Skeletal muscle satellite cell (primary cell): ENCODE data around the gene MADD.
"Not testable (repeated sequence)": the region's sequence is repeated elsewhere in the genome, so short reads cannot be mapped to it uniquely, and the experiment has no call there.

Source experiments
- H3K27me3 ChIP-seq: 2 replicates; pipeline ENCODE4 v1.7.0; 2013; ENCODE audit warnings: low read length; ENCODE audit not compliant: control insufficient read depth, insufficient read depth
- H3K36me3 ChIP-seq: 2 replicates; pipeline ENCODE4 v1.7.0; 2013; ENCODE audit warnings: mild to moderate bottlenecking, control low read depth, low read length; ENCODE audit not compliant: insufficient read depth
- H3K4me1 ChIP-seq: 2 replicates; pipeline ENCODE4 v1.7.0; 2013; ENCODE audit warnings: low read length; ENCODE audit not compliant: control insufficient read depth, insufficient read depth
- H3K4me2 ChIP-seq: 2 replicates; pipeline ENCODE4 v1.7.0; 2013; ENCODE audit warnings: mild to moderate bottlenecking, low read length
- H3K4me3 ChIP-seq: 2 replicates; pipeline ENCODE4 v1.7.0; 2013; ENCODE audit warnings: low read length
- H3K9ac ChIP-seq: 2 replicates; pipeline ENCODE4 v1.7.0; 2013; ENCODE audit warnings: mild to moderate bottlenecking, low read depth, low read length, moderate library complexity
- H3K9me3 ChIP-seq: replicated peaks from 2 replicates; pipeline ENCODE4 v1.7.0; 2013; ENCODE audit warnings: mild to moderate bottlenecking, control low read depth, low read length

The MADD gene

GRCh38 chr11:47328449-47329390 lies 58.8 kb downstream of the MADD start:
- Histone ChIP-seq H3K4me1 (no peaks in the 10 kb centered on the region), H3K9ac (no peak overlapping the region), H3K36me3 (peaks cover 24% of the 10 kb centered on the region), H3K9me3 (no peaks in the 10 kb centered on the region), H3K4me2 (no peak overlapping the region), H3K27me3 (no peaks in the 10 kb centered on the region), H3K4me3 (no peak overlapping the region)

GRCh38 chr11:47329431-47329986 lies 59.6 kb downstream of the MADD start:
- Histone ChIP-seq H3K36me3 (peaks cover 24% of the 10 kb centered on the region), H3K4me2 (no peak overlapping the region), H3K27me3 (no peaks in the 10 kb centered on the region), H3K9me3 (no peaks in the 10 kb centered on the region), H3K4me3 (no peak overlapping the region), H3K9ac (no peak overlapping the region), H3K4me1 (no peaks in the 10 kb centered on the region)

- H3K4me3 ChIP-seq = no peak overlapping the region
- H3K36me3 ChIP-seq = peaks cover 24% of the 10 kb centered on the region
- H3K4me2 ChIP-seq = no peak overlapping the region
- H3K9ac ChIP-seq = no peak overlapping the region
- no peaks in the 10 kb centered on the region for H3K9me3 ChIP-seq
- H3K4me1 ChIP-seq = no peaks in the 10 kb centered on the region
- no peaks in the 10 kb centered on the region for H3K27me3 ChIP-seq
Measured at GRCh38 chr11:47329987-47330931, 60.3 kb downstream of the MADD start.

- Histone ChIP-seq H3K9me3 (no peaks in the 10 kb centered on the region), H3K4me3 (no peak overlapping the region), H3K27me3 (no peaks in the 10 kb centered on the region), H3K9ac (no peak overlapping the region), H3K4me1 (no peaks in the 10 kb centered on the region), H3K4me2 (no peak overlapping the region), H3K36me3 (peaks cover 22% of the 10 kb centered on the region)
Measured at GRCh38 chr11:47331454-47332302, 61.7 kb downstream of the MADD start.

GRCh38 chr11:47332303-47332711 lies 62.4 kb downstream of the MADD start:
- H3K36me3 ChIP-seq = peaks cover 19% of the 10 kb centered on the region
- H3K9ac ChIP-seq = no peak overlapping the region

GRCh38 chr11:47332791-47333525 lies 63.0 kb downstream of the MADD start:
- H3K4me1 ChIP-seq = no peaks in the 10 kb centered on the region
- H3K36me3 ChIP-seq = peaks cover 17% of the 10 kb centered on the region
- no peak overlapping the region for H3K4me2 ChIP-seq
- no peak overlapping the region for H3K9ac ChIP-seq
- H3K27me3 ChIP-seq = no peaks in the 10 kb centered on the region
- no peaks in the 10 kb centered on the region for H3K9me3 ChIP-seq
- H3K4me3 ChIP-seq = no peak overlapping the region

More at GRCh38 chr11:47332303-47332711, 62.4 kb downstream of the MADD start:
- no peaks in the 10 kb centered on the region for H3K4me1 ChIP-seq
- H3K4me2 ChIP-seq = no peak overlapping the region
- no peak overlapping the region for H3K4me3 ChIP-seq
- no peaks in the 10 kb centered on the region for H3K27me3 ChIP-seq
- no peaks in the 10 kb centered on the region for H3K9me3 ChIP-seq

- H3K4me2 ChIP-seq = no peak overlapping the region
- peaks cover 14% of the 10 kb centered on the region for H3K36me3 ChIP-seq
- no peaks in the 10 kb centered on the region for H3K9me3 ChIP-seq
- H3K4me3 ChIP-seq = no peak overlapping the region
- H3K27me3 ChIP-seq = no peaks in the 10 kb centered on the region
- no peaks in the 10 kb centered on the region for H3K4me1 ChIP-seq
- H3K9ac ChIP-seq = no peak overlapping the region
Measured at GRCh38 chr11:47333526-47333845, 63.6 kb downstream of the MADD start.

GRCh38 chr11:47333886-47334443 lies 64.0 kb downstream of the MADD start:
- Histone ChIP-seq H3K4me1 (no peaks in the 10 kb centered on the region), H3K9ac (no peak overlapping the region), H3K9me3 (no peaks in the 10 kb centered on the region), H3K27me3 (no peaks in the 10 kb centered on the region), H3K4me3 (no peak overlapping the region), H3K36me3 (peaks cover 10% of the 10 kb centered on the region), H3K4me2 (no peak overlapping the region)

GRCh38 chr11:47334699-47335411 lies 64.9 kb downstream of the MADD start:
- H3K36me3 ChIP-seq, H3K9ac ChIP-seq, H3K4me1 ChIP-seq, H3K4me3 ChIP-seq, H3K4me2 ChIP-seq, H3K9me3 ChIP-seq, H3K27me3 ChIP-seq: not testable (repeated sequence)

- Histone ChIP-seq H3K27me3 (no peaks in the 10 kb centered on the region), H3K4me2 (no peak overlapping the region), H3K9me3 (no peaks in the 10 kb centered on the region), H3K4me1 (no peaks in the 10 kb centered on the region), H3K9ac (no peak overlapping the region), H3K36me3 (no peaks in the 10 kb centered on the region), H3K4me3 (no peak overlapping the region)
Measured at GRCh38 chr11:47335733-47336132, 65.8 kb downstream of the MADD start.
